ENCODE data around the gene BCL11B.

Gene BCL11B

DNA sequence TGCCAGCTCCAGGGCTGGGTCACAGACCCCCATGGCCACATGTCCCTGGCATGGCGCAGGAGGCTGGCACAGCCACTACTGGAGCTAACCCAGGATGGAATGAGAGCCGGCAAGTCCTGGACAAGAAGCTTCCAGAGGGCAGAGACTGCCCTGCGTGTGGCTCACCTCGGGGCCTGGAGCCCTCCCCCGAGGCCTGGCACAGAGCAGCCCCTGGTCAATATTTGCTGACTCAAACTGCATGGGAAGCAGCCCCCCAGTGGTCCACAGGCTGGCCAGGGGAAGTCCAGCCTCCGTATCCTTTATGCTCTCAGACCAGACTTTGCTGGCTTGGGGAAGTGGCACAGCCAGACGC is 71.4 kb downstream of the BCL11B start:
- H3K27ac ChIP-seq = no peak overlapping the region
- peaks cover 24% of the 10 kb centered on the region for H3K27me3 ChIP-seq
- H3K4me1 ChIP-seq (ENCODE audit: control insufficient read depth in 1 of 2, insufficient read depth in 1 of 2, low read depth in 1 of 2, low read length in 1 of 2) = no peaks in the 10 kb centered on the region
- TF ChIP-seq, protein P1, sequence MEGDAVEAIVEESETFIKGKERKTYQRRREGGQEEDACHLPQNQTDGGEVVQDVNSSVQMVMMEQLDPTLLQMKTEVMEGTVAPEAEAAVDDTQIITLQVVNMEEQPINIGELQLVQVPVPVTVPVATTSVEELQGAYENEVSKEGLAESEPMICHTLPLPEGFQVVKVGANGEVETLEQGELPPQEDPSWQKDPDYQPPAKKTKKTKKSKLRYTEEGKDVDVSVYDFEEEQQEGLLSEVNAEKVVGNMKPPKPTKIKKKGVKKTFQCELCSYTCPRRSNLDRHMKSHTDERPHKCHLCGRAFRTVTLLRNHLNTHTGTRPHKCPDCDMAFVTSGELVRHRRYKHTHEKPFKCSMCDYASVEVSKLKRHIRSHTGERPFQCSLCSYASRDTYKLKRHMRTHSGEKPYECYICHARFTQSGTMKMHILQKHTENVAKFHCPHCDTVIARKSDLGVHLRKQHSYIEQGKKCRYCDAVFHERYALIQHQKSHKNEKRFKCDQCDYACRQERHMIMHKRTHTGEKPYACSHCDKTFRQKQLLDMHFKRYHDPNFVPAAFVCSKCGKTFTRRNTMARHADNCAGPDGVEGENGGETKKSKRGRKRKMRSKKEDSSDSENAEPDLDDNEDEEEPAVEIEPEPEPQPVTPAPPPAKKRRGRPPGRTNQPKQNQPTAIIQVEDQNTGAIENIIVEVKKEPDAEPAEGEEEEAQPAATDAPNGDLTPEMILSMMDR (IDR thresholded peaks at IDR 0.05) = no peak
- H3K9me3 ChIP-seq = no peaks in the 10 kb centered on the region
- H3K36me3 ChIP-seq = no peaks in the 10 kb centered on the region
- no peak overlapping the region for H3K4me3 ChIP-seq (ENCODE audit: low read depth in 1 of 2, low read length in 1 of 2)

DNA sequence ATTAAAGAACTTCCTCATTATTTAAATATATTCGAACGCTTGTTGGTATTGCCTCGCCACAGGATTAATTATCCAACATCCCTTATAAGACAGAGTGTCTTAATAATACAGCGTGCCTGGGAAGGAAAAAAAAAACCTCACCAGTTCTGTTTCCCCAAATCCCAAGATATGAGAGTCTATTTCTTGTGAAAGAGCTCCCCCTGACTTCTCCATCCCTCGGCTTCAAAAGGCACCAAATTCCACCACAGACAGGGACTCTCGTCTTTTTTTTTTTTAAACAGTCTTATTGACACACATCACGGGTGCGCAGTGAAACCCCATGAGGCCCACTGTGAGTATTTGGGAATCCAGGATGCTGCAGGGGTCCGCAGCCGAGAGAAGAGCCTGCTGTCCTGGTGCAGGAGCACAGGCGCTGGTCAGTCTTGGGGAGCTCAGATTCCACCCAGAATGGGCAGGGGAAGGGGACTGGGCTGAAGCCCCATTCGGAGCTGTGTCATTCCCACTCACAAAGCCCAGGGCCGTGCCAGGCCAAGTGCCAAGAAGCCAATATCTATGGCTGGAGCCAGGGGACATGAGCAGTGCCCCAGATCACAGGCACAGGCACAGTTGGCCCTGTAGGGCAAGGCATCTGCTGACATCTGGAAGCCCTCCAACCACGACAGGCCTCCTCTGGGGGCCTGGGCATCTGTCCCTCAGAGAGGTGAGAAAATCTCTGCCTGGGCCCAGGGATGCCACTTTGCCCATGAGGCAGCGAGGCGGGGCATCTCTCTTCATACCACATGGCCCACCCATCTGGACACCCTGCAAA is 71.9 kb downstream of the BCL11B start:
- Histone ChIP-seq H3K27me3 (peaks cover 24% of the 10 kb centered on the region), H3K4me3 (ENCODE audit: low read depth in 1 of 2, low read length in 1 of 2) (no peak overlapping the region), H3K9me3 (no peaks in the 10 kb centered on the region), H3K27ac (no peak overlapping the region), H3K36me3 (no peaks in the 10 kb centered on the region), H3K4me1 (ENCODE audit: control insufficient read depth in 1 of 2, insufficient read depth in 1 of 2, low read depth in 1 of 2, low read length in 1 of 2) (no peaks in the 10 kb centered on the region)
- TF ChIP-seq, protein P1 (IDR thresholded peaks at IDR 0.05) = no peak

DNA sequence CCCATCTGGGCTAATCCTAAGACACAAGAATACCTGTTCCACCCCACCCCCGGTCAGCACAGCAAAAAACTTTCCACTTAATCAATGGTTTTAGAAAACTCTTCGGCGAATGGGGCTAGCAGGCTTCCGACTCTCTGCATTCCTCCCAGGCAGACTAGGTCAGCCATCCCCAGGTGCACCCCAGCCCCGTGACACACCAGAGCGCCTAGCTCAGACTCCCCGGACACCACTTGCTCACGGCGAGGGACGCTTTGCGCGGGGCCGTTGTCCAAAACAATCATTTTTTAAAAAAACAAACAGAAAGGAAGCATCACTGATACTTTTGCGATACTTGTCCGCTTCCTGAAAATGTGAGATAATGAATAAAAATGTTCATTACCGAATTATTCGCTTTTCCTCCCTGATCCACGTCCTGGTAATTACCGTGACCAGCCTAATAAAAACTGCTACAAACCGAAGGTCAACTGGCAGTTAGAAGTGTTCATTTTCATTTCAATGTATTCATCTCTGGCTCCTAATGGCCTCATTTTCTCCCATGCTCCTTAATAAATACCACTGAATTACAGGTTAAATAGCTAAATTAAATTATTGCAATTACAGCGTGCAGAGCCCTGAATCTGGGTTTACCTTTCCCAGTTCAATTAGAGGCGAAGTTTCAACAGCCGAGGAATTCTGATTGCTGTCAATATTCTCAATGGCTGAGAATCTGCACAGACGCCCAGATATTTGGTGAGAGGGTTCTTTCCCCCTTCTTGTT is 73.1 kb downstream of the BCL11B start:
- no peaks in the 10 kb centered on the region for H3K36me3 ChIP-seq
- TF ChIP-seq, protein P1 (IDR thresholded peaks at IDR 0.05) = no peak
- H3K27ac ChIP-seq = no peak overlapping the region
- H3K27me3 ChIP-seq = peaks cover 24% of the 10 kb centered on the region
- no peaks in the 10 kb centered on the region for H3K9me3 ChIP-seq
- no peaks in the 10 kb centered on the region for H3K4me1 ChIP-seq (ENCODE audit: control insufficient read depth in 1 of 2, insufficient read depth in 1 of 2, low read depth in 1 of 2, low read length in 1 of 2)
- no peak overlapping the region for H3K4me3 ChIP-seq (ENCODE audit: low read depth in 1 of 2, low read length in 1 of 2)

DNA sequence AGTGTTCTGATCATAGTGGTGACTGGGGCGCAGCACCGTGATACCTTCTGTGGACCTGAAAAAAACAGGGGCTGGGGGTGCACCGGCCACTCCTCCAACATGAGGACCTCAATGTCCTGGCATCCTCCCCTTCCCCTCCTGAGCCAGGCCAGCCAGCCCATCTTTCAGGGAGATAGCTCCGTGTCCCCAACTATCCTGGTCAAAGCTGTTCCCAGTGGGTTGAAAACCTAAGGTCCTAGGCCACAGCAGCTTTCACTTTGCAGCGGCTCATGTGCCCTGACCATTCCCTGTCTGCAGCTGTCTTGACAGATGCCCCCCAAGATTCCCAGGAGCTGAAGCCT is 75.7 kb downstream of the BCL11B start:
- Histone ChIP-seq H3K4me1 (ENCODE audit: control insufficient read depth in 1 of 2, insufficient read depth in 1 of 2, low read depth in 1 of 2, low read length in 1 of 2) (no peaks in the 10 kb centered on the region), H3K9me3 (no peaks in the 10 kb centered on the region), H3K27ac (no peak overlapping the region), H3K4me3 (ENCODE audit: low read depth in 1 of 2, low read length in 1 of 2) (no peak overlapping the region), H3K27me3 (peaks cover 46% of the 10 kb centered on the region), H3K36me3 (no peaks in the 10 kb centered on the region)
- TF ChIP-seq, protein P1 (IDR thresholded peaks at IDR 0.05) = no peak

DNA sequence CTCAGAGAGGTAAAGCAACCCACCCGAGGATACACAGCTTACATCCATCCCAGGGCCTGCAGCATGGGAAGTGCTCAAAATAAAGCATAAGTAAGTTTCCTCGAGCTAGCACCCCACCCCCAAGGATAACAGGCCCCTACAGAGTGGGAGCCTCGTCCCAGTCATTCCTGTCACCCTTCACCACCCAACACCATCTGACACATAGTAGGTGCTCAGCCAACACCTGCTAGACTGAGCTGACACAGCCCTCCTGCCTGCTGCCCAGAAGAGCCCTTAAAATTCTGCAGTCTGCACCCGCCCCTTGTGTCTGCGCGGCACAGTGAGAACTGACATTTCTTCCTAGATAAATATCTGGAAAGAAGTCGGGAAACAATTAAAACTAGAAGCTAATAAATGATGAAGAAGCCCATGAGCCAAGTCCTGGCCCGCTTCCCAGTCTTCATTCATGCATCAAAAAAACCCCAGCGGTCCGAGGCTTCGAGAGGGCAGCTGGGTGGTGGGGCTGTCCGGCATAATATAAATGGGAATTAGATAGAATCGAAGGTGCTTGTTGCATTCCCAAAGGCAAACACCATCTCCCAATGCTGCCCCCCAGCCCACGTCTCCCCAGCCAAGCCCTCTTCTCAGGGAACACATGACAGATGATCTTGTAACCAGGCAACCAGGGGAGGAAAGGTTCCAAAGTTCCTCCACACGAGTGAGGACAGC is 76.2 kb downstream of the BCL11B start:
- H3K4me3 ChIP-seq (ENCODE audit: low read depth in 1 of 2, low read length in 1 of 2) = no peak overlapping the region
- H3K36me3 ChIP-seq = no peaks in the 10 kb centered on the region
- TF ChIP-seq, protein P1 (IDR thresholded peaks at IDR 0.05) = no peak
- no peak overlapping the region for H3K27ac ChIP-seq
- H3K9me3 ChIP-seq = no peaks in the 10 kb centered on the region
- no peaks in the 10 kb centered on the region for H3K4me1 ChIP-seq (ENCODE audit: control insufficient read depth in 1 of 2, insufficient read depth in 1 of 2, low read depth in 1 of 2, low read length in 1 of 2)
- peaks cover 48% of the 10 kb centered on the region for H3K27me3 ChIP-seq

Measured in neutrophil (primary cell).